Astrocyte (in vitro differentiated cells and primary cell): ENCODE data around the gene RRP1. TPM values are rescaled to one million over a fixed set of nuclear protein-coding genes. Genes with fewer than 3 reads are reported as not detected.
A peak's percentile ranks its signal among the peaks of the same experiment; 100 is the strongest.

Source experiments
- DNase-seq: peaks from one replicate; pipeline ENCODE4 v3.0.0-alpha.2; 2010; ENCODE audit warnings: low read depth
- FAIRE-seq: peaks from 2 replicates; lab custom pipeline; 2011; peaks lifted over from hg19 to GRCh38; lab: Jason Lieb, UNC
- H2AFZ ChIP-seq: 2 replicates; pipeline ENCODE4 v1.6.0; 2012; ENCODE audit warnings: low read depth, low read length, inconsistent platforms
- H3K27ac ChIP-seq: 2 replicates; pipeline ENCODE4 v1.5.1; 2011; ENCODE audit warnings: low read depth, low read length, inconsistent platforms
- H3K27me3 ChIP-seq: 2 replicates; pipeline ENCODE4 v1.6.0; 2011; ENCODE audit warnings: low read length, inconsistent platforms; ENCODE audit not compliant: insufficient read depth
- H3K36me3 ChIP-seq: 2 replicates; pipeline ENCODE4 v1.5.1; 2011; ENCODE audit warnings: low read length, inconsistent platforms; ENCODE audit not compliant: insufficient read depth
- H3K4me1 ChIP-seq: 2 replicates; pipeline ENCODE4 v1.5.1; 2011; ENCODE audit warnings: low read length, inconsistent platforms; ENCODE audit not compliant: insufficient read depth
- H3K4me2 ChIP-seq: 2 replicates; pipeline ENCODE4 v1.6.0; 2012; ENCODE audit warnings: low read length, inconsistent platforms
- H3K4me3 ChIP-seq: 2 replicates; pipeline ENCODE4 v1.5.1; 2011; ENCODE audit warnings: low read depth, mild to moderate bottlenecking, low read length, inconsistent platforms; ENCODE audit not compliant: insufficient read depth
- H3K79me2 ChIP-seq: 2 replicates; pipeline ENCODE4 v1.6.0; 2012; ENCODE audit warnings: mild to moderate bottlenecking, low read length, inconsistent platforms; ENCODE audit not compliant: insufficient read depth
- H3K9ac ChIP-seq: 2 replicates; pipeline ENCODE4 v1.6.0; 2012; ENCODE audit warnings: mild to moderate bottlenecking, low read length, inconsistent platforms
- H3K9me3 ChIP-seq: 2 replicates; pipeline ENCODE4 v1.5.1; 2012; ENCODE audit warnings: low read depth, mild to moderate bottlenecking, low read length, inconsistent platforms; ENCODE audit not compliant: insufficient read depth
- H4K20me1 ChIP-seq: 2 replicates; pipeline ENCODE4 v1.6.0; 2012; ENCODE audit warnings: low read length, inconsistent platforms; ENCODE audit not compliant: insufficient read depth
- H3K27ac Mint-ChIP-seq: one replicate; pipeline ENCODE4 v1.8.0; 2021; ENCODE audit warnings: mild to moderate bottlenecking, mixed read lengths; ENCODE audit not compliant: unreplicated experiment
- H3K27me3 Mint-ChIP-seq: one replicate; pipeline ENCODE4 v1.8.0; 2021; ENCODE audit warnings: low read depth, mixed read lengths; ENCODE audit not compliant: unreplicated experiment
- H3K36me3 Mint-ChIP-seq: one replicate; pipeline ENCODE4 v1.8.0; 2021; ENCODE audit warnings: low read depth, mixed read lengths; ENCODE audit not compliant: unreplicated experiment
- H3K4me1 Mint-ChIP-seq: one replicate; pipeline ENCODE4 v1.8.0; 2021; ENCODE audit warnings: low read depth, mixed read lengths; ENCODE audit not compliant: unreplicated experiment
- H3K4me3 Mint-ChIP-seq: one replicate; pipeline ENCODE4 v1.8.0; 2021; ENCODE audit warnings: mild to moderate bottlenecking, moderate library complexity, mixed read lengths; ENCODE audit not compliant: unreplicated experiment
- H3K9me3 Mint-ChIP-seq: one replicate; pipeline ENCODE4 v1.8.0; 2021; ENCODE audit warnings: mild to moderate bottlenecking, mixed read lengths; ENCODE audit not compliant: unreplicated experiment
- EZH2 ChIP-seq: IDR thresholded peaks from 2 replicates; pipeline ENCODE4 v1.6.1; 2012; ENCODE audit warnings: mild to moderate bottlenecking, low read length, inconsistent platforms; ENCODE audit not compliant: insufficient read depth
- total RNA-seq: library from RNA; stranded (reverse); gene quantifications from 2 replicates; pipeline ENCODE4 v1.2.1, GENCODE V29; 2021
- TF ChIP-seq, protein P1 (sequence below): IDR thresholded peaks from 2 replicates; pipeline ENCODE4 v1.5.1; 2011; ENCODE audit warnings: low read depth, mild to moderate bottlenecking, inconsistent platforms, low read length, moderate library complexity; ENCODE audit not compliant: insufficient read depth

RRP1 gene
- total RNA-seq, 1 donor from 2014 or later: 24.9 TPM

DNA sequence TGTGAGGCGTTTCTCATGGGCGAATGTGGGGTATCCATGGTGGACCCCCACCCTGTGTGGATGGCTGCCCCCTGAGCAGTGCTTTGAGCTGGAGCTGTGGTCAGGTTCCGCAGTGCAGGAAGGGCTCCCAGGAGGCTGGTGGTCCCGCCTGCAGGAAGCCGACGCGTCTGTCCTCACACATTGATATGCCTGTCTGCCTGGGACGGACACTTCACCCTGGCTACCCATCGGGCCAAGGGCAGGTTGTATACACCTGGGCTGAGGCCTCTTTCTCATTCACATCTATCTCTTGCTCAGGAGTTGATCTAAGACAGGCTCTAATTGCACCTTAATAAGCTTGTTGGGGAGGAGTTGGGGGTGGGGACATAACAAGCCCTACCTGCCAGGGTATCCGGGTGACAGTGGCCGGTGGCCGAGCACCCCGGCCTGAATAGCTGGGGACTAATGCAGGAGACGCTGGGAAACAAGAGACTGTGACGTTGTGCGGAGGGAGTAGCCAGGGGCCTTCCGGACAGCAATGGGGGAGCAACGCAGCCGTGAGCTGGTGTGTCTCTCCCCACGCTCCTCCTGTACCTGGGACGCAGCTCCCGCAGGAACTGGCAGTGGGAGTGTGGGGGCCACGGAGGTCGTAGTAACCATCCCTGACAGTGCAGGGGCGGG lies 48.8 kb upstream of the RRP1 start:
- H3K36me3 ChIP-seq: peaks cover 5% of the 10 kb centered on the region
- Mint-ChIP-seq H3K9me3 (peaks cover 2% of the 10 kb centered on the region), H3K27ac (no peak overlapping the region), H3K36me3 (peaks cover 35% of the 10 kb centered on the region), H3K27me3 (no peaks in the 10 kb centered on the region), H3K4me1 (peaks cover 7% of the 10 kb centered on the region), H3K4me3 (no peak overlapping the region)
- no peak overlapping the region for H3K4me2 ChIP-seq
- no peak overlapping the region for H3K27ac ChIP-seq
- peaks cover 4% of the 10 kb centered on the region for H3K9me3 ChIP-seq
- H3K9ac ChIP-seq: no peak overlapping the region
- H3K27me3 ChIP-seq: no peaks in the 10 kb centered on the region
- peaks cover 18% of the 10 kb centered on the region for H3K79me2 ChIP-seq
- H3K4me3 ChIP-seq: no peak overlapping the region
- TF ChIP-seq, protein P1, sequence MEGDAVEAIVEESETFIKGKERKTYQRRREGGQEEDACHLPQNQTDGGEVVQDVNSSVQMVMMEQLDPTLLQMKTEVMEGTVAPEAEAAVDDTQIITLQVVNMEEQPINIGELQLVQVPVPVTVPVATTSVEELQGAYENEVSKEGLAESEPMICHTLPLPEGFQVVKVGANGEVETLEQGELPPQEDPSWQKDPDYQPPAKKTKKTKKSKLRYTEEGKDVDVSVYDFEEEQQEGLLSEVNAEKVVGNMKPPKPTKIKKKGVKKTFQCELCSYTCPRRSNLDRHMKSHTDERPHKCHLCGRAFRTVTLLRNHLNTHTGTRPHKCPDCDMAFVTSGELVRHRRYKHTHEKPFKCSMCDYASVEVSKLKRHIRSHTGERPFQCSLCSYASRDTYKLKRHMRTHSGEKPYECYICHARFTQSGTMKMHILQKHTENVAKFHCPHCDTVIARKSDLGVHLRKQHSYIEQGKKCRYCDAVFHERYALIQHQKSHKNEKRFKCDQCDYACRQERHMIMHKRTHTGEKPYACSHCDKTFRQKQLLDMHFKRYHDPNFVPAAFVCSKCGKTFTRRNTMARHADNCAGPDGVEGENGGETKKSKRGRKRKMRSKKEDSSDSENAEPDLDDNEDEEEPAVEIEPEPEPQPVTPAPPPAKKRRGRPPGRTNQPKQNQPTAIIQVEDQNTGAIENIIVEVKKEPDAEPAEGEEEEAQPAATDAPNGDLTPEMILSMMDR: no peak
- no peak for TF ChIP-seq EZH2
- H3K4me1 ChIP-seq: peaks cover 4% of the 10 kb centered on the region
- no peak overlapping the region for H2AFZ ChIP-seq
- peak; percentile 54 for DNase-seq
- H4K20me1 ChIP-seq: peaks cover 70% of the 10 kb centered on the region
- no peak for FAIRE-seq

- Mint-ChIP-seq H3K27ac (no peak overlapping the region), H3K4me1 (peaks cover 2% of the 10 kb centered on the region), H3K27me3 (no peaks in the 10 kb centered on the region), H3K9me3 (peaks cover 2% of the 10 kb centered on the region), H3K36me3 (peaks cover 35% of the 10 kb centered on the region), H3K4me3 (no peak overlapping the region)
- Histone ChIP-seq H3K4me2 (no peak overlapping the region), H3K27ac (no peak overlapping the region), H3K79me2 (peaks cover 13% of the 10 kb centered on the region), H3K9ac (no peak overlapping the region), H3K4me3 (no peak overlapping the region), H3K36me3 (peaks cover 14% of the 10 kb centered on the region), H3K4me1 (no peaks in the 10 kb centered on the region), H3K27me3 (no peaks in the 10 kb centered on the region), H2AFZ (no peak overlapping the region), H4K20me1 (peaks cover 69% of the 10 kb centered on the region), H3K9me3 (peaks cover 4% of the 10 kb centered on the region)
- DNase-seq: no peak
- no peak for FAIRE-seq
- TF ChIP-seq EZH2: no peak
- TF ChIP-seq, protein P1: no peak
Observed at GRCh38 chr21:43741423-43742096, 47.8 kb upstream of the RRP1 start.

GRCh38 chr21:43743947-43744346 lies 45.4 kb upstream of the RRP1 start:
- FAIRE-seq: no peak

More at GRCh38 chr21:43743947-43744346, 45.4 kb upstream of the RRP1 start:
- H3K27me3 Mint-ChIP-seq: no peaks in the 10 kb centered on the region
- H3K4me2 ChIP-seq: no peak overlapping the region
- no peak overlapping the region for H3K27ac ChIP-seq
- no peaks in the 10 kb centered on the region for H3K27me3 ChIP-seq
- peaks cover 30% of the 10 kb centered on the region for H3K36me3 Mint-ChIP-seq
- H3K9ac ChIP-seq: no peak overlapping the region
- no peaks in the 10 kb centered on the region for H3K4me1 ChIP-seq
- H3K4me3 ChIP-seq: no peak overlapping the region
- no peaks in the 10 kb centered on the region for H3K9me3 ChIP-seq
- no peak overlapping the region for H3K4me3 Mint-ChIP-seq
- H3K79me2 ChIP-seq: no peaks in the 10 kb centered on the region
- no peak for DNase-seq
- peaks cover 48% of the 10 kb centered on the region for H4K20me1 ChIP-seq
- H3K36me3 ChIP-seq: peaks cover 15% of the 10 kb centered on the region
- H3K4me1 Mint-ChIP-seq: peaks cover 2% of the 10 kb centered on the region
- TF ChIP-seq, protein P1: no peak
- no peak for TF ChIP-seq EZH2
- H3K27ac Mint-ChIP-seq: no peak overlapping the region
- H3K9me3 Mint-ChIP-seq: no peaks in the 10 kb centered on the region
- H2AFZ ChIP-seq: no peak overlapping the region
